Activated T-cell treated with anti-CD3 and anti-CD28 coated beads for 24 hours (primary cell): ENCODE results near the gene C11orf52.

Experiments
- DNase-seq: peaks from one replicate; pipeline ENCODE4 v3.0.0-alpha.2; 2020; ENCODE audit warnings: low read depth

Gene C11orf52

GRCh38 chr11:111976119-111976766 is 57.5 kb downstream of the C11orf52 start:
- no peak for DNase-seq
